ENCODE data around the gene CYP4F3. TPM values are rescaled to one million over a fixed set of nuclear protein-coding genes. Genes with fewer than 3 reads are reported as not detected.

CYP4F3 gene
- total RNA-seq, 1 experiment from 2014 or later: 0.10 TPM

DNA sequence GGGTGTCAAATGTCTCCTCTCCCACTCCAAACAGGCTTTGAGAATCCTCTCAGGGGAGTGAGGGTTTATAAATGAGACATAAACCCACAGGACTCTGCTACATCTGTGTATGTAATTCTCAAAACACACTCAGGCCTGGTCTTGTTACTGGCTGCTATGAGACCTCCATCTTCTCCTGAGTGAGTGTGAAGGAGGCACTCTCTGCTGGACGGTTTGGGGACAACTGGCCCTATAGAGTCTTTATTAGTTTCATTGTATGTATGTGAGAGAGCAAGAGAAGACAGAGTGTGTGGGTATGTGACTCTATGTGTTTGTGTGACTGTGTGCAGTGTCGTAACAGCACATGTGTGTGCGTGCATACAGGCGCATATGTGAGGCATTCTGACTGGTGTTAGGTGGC lies 22.6 kb downstream of the CYP4F3 start:
- H3K4me1 ChIP-seq (ENCODE audit: control insufficient read depth, insufficient read depth, low read length): no peaks in the 10 kb centered on the region
- H3K27me3 ChIP-seq (ENCODE audit: control insufficient read depth, insufficient read depth, low read length): no peaks in the 10 kb centered on the region
- no peak for ATAC-seq
- ChIA-PET CTCF (no interaction called here), POLR2A (no interaction called here)
- in situ Hi-C loops (cut with HindIII; ENCODE audit: low pct_unique_long_range_greater_than_20kb, low sequenced_read_pairs): no loop called here
- intact Hi-C loops (cut with micrococcal nuclease; ENCODE audit: unreplicated experiment): no loop called here
- no peaks in the 10 kb centered on the region for H3K36me3 ChIP-seq (ENCODE audit: control insufficient read depth, insufficient read depth, low read length)
- H3K27ac ChIP-seq (ENCODE audit: low read length): no peak overlapping the region
- no peak overlapping the region for H3K4me3 ChIP-seq (ENCODE audit: low read depth in 2 of 2, low read length in 2 of 2)
- no peak for DNase-seq (ENCODE audit: low read depth, low spot score)
- H3K9me3 ChIP-seq (ENCODE audit: control insufficient read depth, insufficient read depth, low read depth, low read length): no peaks in the 10 kb centered on the region
- BruUV-seq (replicated peaks): no TSS peak
- TF ChIP-seq SIN3A (IDR thresholded peaks at IDR 0.05; ENCODE audit: borderline replicate concordance, insufficient read depth, low read depth, low read length) (no peak), TCF7L2 (IDR thresholded peaks at IDR 0.05; ENCODE audit: low read depth, low read length) (no peak), REST (IDR thresholded peaks at IDR 0.05; ENCODE audit: insufficient read depth in 1 of 2, low read depth in 2 of 2, low read length in 1 of 2) (no peak), POLR2AphosphoS5 (IDR thresholded peaks at IDR 0.05; ENCODE audit: low read depth, low read length) (no peak)
- TF ChIP-seq, protein P1, sequence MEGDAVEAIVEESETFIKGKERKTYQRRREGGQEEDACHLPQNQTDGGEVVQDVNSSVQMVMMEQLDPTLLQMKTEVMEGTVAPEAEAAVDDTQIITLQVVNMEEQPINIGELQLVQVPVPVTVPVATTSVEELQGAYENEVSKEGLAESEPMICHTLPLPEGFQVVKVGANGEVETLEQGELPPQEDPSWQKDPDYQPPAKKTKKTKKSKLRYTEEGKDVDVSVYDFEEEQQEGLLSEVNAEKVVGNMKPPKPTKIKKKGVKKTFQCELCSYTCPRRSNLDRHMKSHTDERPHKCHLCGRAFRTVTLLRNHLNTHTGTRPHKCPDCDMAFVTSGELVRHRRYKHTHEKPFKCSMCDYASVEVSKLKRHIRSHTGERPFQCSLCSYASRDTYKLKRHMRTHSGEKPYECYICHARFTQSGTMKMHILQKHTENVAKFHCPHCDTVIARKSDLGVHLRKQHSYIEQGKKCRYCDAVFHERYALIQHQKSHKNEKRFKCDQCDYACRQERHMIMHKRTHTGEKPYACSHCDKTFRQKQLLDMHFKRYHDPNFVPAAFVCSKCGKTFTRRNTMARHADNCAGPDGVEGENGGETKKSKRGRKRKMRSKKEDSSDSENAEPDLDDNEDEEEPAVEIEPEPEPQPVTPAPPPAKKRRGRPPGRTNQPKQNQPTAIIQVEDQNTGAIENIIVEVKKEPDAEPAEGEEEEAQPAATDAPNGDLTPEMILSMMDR (IDR thresholded peaks at IDR 0.05): no peak

- H3K27me3 ChIP-seq (ENCODE audit: control insufficient read depth, insufficient read depth, low read length): no peaks in the 10 kb centered on the region
- CTCF ChIA-PET: no interaction called here
- H3K36me3 ChIP-seq (ENCODE audit: control insufficient read depth, insufficient read depth, low read length): no peaks in the 10 kb centered on the region
- H3K9me3 ChIP-seq (ENCODE audit: control insufficient read depth, insufficient read depth, low read depth, low read length): no peaks in the 10 kb centered on the region
- POLR2A ChIA-PET: no interaction called here
- intact Hi-C loops (cut with micrococcal nuclease; ENCODE audit: unreplicated experiment) (no loop called here), in situ Hi-C loops (cut with HindIII; ENCODE audit: low pct_unique_long_range_greater_than_20kb, low sequenced_read_pairs) (no loop called here)
- H3K27ac ChIP-seq (ENCODE audit: low read length): no peak overlapping the region
- no TSS peak for BruUV-seq (replicated peaks)
- no peak for ATAC-seq
- H3K4me3 ChIP-seq (ENCODE audit: low read depth in 2 of 2, low read length in 2 of 2): no peak overlapping the region
- no peak for DNase-seq (ENCODE audit: low read depth, low spot score)
- no peaks in the 10 kb centered on the region for H3K4me1 ChIP-seq (ENCODE audit: control insufficient read depth, insufficient read depth, low read length)
- TF ChIP-seq, protein P1 (IDR thresholded peaks at IDR 0.05): no peak
- TF ChIP-seq SIN3A (IDR thresholded peaks at IDR 0.05; ENCODE audit: borderline replicate concordance, insufficient read depth, low read depth, low read length): no peak
- TF ChIP-seq POLR2AphosphoS5 (IDR thresholded peaks at IDR 0.05; ENCODE audit: low read depth, low read length): no peak
- TF ChIP-seq REST (IDR thresholded peaks at IDR 0.05; ENCODE audit: insufficient read depth in 1 of 2, low read depth in 2 of 2, low read length in 1 of 2): no peak
- no peak for TF ChIP-seq TCF7L2 (IDR thresholded peaks at IDR 0.05; ENCODE audit: low read depth, low read length)
These were observed 25.5 kb downstream of the CYP4F3 start for GRCh38 chr19:15666186-15666585.

Data from Panc1 (cell line).